Gastroesophageal sphincter (tissue), 4 donors: ENCODE results near the gene WNT2. TPM values are rescaled to one million over a fixed set of nuclear protein-coding genes. Genes with fewer than 3 reads are reported as not detected.
A peak's percentile ranks its signal among the peaks of the same experiment; 100 is the strongest.

Experiments
- ATAC-seq: fragments of 150-250 bp; one replicate; pipeline ENCODE4 v1.9.1; 2016; ENCODE audit warnings: mild to moderate bottlenecking, moderate library complexity
- H3K27ac ChIP-seq, 4 donors: fragments of 200-600 bp; sonication (generic) in 3 of 4; 1 replicate in 3 of 4; 2 replicates in 1 of 4; pipeline ENCODE4 v1.5.1; 2016 to 2019
- H3K27me3 ChIP-seq: fragments of 200-600 bp; sonication (generic); one replicate; pipeline ENCODE4 v1.5.1; 2019
- H3K36me3 ChIP-seq, 2 donors: fragments of 200-600 bp; sonication (generic); one replicate each; pipeline ENCODE4 v1.5.1; 2019; ENCODE audit warnings: control low read depth in 1 of 2
- H3K4me1 ChIP-seq, 3 donors: fragments of 200-600 bp; sonication (generic); 1 replicate in 2 of 3; 2 replicates in 1 of 3; pipeline ENCODE4 v1.5.1; 2016 to 2019; ENCODE audit warnings: control low read depth in 2 of 3
- H3K4me3 ChIP-seq, 2 donors: fragments of 200-600 bp; sonication (generic); one replicate each; pipeline ENCODE4 v1.5.1; 2019; ENCODE audit warnings: mild to moderate bottlenecking in 1 of 2, moderate library complexity in 1 of 2
- H3K9me3 ChIP-seq, 3 donors: fragments of 200-600 bp; sonication (generic); one replicate each; pipeline ENCODE4 v1.5.1; 2017 to 2019; ENCODE audit warnings: control low read depth in 2 of 3
- EP300 ChIP-seq: sonication (generic); formaldehyde crosslinking; IDR thresholded peaks from one replicate; pipeline ENCODE4 v1.6.1; 2017; ENCODE audit warnings: antibody characterized with exemption, mild to moderate bottlenecking
- POLR2A ChIP-seq, 2 donors: fragments of 450-650 bp; IDR thresholded peaks; one replicate each; pipeline ENCODE4 v1.6.1; 2017; ENCODE audit warnings: antibody characterized with exemption in 2 of 2, mild to moderate bottlenecking in 2 of 2, moderate library complexity in 1 of 2
- POLR2AphosphoS5 ChIP-seq: sonication (generic); formaldehyde crosslinking; IDR thresholded peaks from one replicate; pipeline ENCODE4 v1.6.1; 2017; ENCODE audit warnings: antibody characterized with exemption
- WGBS, 2 donors: methylation state at CpG; one replicate each; pipeline ENCODE4 v1.1.5; 2018; ENCODE audit warnings: low coverage in 1 of 2; 5-methylcytosine and 5-hydroxymethylcytosine counted together
- total RNA-seq, 4 donors: library from RNA; depleted of rRNA; stranded (reverse); fragments of >200 nt; gene quantifications; one replicate each; pipeline ENCODE4 v1.1.0, GENCODE V29; 2016
- TF ChIP-seq, protein P1 (sequence below), 4 experiments: fragments of 200-600 bp in 2 of 4; fragments of 450-650 bp in 2 of 4; sonication (generic) in 1 of 4; IDR thresholded peaks; one replicate each; pipeline ENCODE4 v1.5.1; 2017 to 2019; ENCODE audit warnings: antibody characterized with exemption in 4 of 4, mild to moderate bottlenecking in 2 of 4, moderate library complexity in 2 of 4

WNT2 gene
- total RNA-seq, 4 donors from 2014 or later: 0.54 to 1.3 (median 1.1) TPM; not detected in 1

DNA sequence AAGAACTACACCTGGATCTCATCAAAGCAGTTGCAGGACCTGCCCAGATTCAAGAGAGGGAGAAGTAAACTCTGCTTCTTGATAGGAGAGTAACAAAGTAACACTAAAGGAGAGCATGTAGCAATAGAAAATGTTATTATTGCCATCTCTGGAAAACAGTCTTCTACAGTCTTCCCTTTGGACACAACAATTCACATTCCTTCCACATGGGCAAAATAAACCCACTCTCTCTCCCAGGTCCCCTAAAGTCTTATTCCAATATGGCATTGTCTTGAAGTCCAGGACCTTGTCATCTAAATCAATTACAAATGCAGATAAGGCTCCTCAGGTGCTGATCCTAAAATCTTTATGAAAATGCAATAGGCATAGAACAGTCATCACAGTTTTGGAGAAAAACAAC lies 10.3 kb upstream of the WNT2 start:
- no peaks in the 10 kb centered on the region for H3K27me3 ChIP-seq

DNA sequence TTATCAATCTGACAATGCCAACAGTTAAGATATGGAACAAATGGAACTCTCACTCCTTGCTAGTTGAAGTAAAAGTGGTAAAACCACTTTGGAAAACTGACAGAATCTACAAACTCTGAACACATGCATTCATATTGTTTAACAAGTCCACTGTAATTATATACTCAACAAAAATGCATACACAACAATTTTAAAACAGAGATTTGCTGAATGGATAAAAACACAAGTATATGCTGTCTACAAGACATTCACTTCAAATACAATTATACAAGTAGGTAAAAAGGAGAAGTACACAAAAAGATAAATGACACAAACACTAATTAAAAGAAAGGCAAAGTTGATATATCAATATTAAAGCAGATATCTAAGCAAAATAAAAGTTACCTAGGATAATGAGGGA lies 9.2 kb upstream of the WNT2 start:
- Histone ChIP-seq H3K36me3 (no peaks in the 10 kb centered on the region), H3K4me1 (no peaks in the 10 kb centered on the region), H3K4me3 (no peak overlapping the region), H3K9me3 (peaks cover 0 to 13% (median 0%) of the 10 kb centered on the region in 3 donors), H3K27me3 (peaks cover 4% of the 10 kb centered on the region), H3K27ac (no peak overlapping the region)
- no peak for ATAC-seq
- TF ChIP-seq, protein P1, sequence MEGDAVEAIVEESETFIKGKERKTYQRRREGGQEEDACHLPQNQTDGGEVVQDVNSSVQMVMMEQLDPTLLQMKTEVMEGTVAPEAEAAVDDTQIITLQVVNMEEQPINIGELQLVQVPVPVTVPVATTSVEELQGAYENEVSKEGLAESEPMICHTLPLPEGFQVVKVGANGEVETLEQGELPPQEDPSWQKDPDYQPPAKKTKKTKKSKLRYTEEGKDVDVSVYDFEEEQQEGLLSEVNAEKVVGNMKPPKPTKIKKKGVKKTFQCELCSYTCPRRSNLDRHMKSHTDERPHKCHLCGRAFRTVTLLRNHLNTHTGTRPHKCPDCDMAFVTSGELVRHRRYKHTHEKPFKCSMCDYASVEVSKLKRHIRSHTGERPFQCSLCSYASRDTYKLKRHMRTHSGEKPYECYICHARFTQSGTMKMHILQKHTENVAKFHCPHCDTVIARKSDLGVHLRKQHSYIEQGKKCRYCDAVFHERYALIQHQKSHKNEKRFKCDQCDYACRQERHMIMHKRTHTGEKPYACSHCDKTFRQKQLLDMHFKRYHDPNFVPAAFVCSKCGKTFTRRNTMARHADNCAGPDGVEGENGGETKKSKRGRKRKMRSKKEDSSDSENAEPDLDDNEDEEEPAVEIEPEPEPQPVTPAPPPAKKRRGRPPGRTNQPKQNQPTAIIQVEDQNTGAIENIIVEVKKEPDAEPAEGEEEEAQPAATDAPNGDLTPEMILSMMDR (IDR thresholded peaks at IDR 0.05): no peak
- TF ChIP-seq POLR2AphosphoS5 (no peak), EP300 (no peak), POLR2A (IDR thresholded peaks at IDR 0.05) (no peak)

More for the DNA sequence above, 10.3 kb upstream of the WNT2 start:
- Histone ChIP-seq H3K9me3 (peaks cover 0 to 3% (median 0%) of the 10 kb centered on the region in 3 donors), H3K4me3 (no peak overlapping the region), H3K27ac (no peak overlapping the region), H3K4me1 (no peaks in the 10 kb centered on the region), H3K36me3 (no peaks in the 10 kb centered on the region)
- ATAC-seq: no peak
- no peak for TF ChIP-seq EP300

DNA sequence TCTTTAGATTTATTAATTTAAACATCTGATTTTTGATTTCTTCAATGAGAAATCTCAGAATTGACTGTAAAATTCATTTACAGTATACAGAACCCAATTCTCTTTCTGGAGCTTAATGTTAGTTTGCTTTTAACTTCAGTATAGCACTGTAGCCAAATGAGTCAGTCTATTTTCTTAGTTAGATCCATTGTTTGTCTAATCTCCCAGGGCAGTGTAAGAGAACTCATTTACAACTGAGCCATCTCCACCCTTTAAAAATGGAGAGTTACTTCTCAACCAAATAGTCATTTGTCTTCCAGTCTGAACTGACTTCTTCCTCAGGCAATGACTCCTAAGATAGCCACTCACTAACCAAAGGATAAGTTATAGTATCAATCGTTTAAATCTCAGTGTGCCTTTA lies 3.0 kb upstream of the WNT2 start:
- Histone ChIP-seq H3K36me3 (no peaks in the 10 kb centered on the region), H3K27ac (no peak overlapping the region), H3K4me3 (no peak overlapping the region), H3K9me3 (peaks cover 0 to 13% (median 0%) of the 10 kb centered on the region in 3 donors), H3K27me3 (peaks cover 47% of the 10 kb centered on the region), H3K4me1 (peaks cover 0 to 28% (median 5%) of the 10 kb centered on the region in 3 donors)
- WGBS, 2 donors: 56 to 60% methylated on average over 1 of the region's 1 CpG
- TF ChIP-seq POLR2A (IDR thresholded peaks at IDR 0.05): no peak
- TF ChIP-seq POLR2AphosphoS5: no peak
- no peak for TF ChIP-seq EP300
- TF ChIP-seq, protein P1 (IDR thresholded peaks at IDR 0.05): no peak
- no peak for ATAC-seq

DNA sequence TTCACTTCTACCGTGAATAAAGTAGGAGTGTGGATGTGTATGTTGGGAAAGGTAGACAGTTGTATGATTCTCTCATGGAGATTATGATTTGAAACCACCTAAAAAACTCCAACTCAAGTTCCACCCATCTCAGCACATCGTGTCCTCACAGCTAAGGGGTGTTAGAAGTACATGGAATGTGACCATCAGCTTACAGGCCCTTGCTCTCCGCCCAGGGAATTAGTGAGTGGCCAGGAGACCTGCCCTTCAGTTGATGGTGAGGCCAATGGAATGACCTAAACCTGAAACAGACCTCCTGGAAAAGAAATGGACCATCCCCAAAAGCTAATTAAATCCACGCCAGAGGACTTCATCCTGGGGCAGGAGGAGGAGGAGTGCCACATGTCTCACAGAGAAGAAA lies 2.1 kb upstream of the WNT2 start:
- TF ChIP-seq EP300: no peak
- peak overlapping the region in 1 of 4 donors; percentile 44 for H3K27ac ChIP-seq
- ATAC-seq: peak; percentile 56
- peaks cover 0 to 13% (median 0%) of the 10 kb centered on the region in 3 donors for H3K9me3 ChIP-seq
- H3K4me1 ChIP-seq: peaks cover 0 to 28% (median 5%) of the 10 kb centered on the region in 3 donors
- H3K4me3 ChIP-seq: peak overlapping the region in 1 of 2 donors; percentile 47
- no peaks in the 10 kb centered on the region for H3K36me3 ChIP-seq
- 57 to 100% methylated on average over 1 to 4 of the region's 4 CpGs for WGBS, 2 donors
- peaks cover 55% of the 10 kb centered on the region for H3K27me3 ChIP-seq

DNA sequence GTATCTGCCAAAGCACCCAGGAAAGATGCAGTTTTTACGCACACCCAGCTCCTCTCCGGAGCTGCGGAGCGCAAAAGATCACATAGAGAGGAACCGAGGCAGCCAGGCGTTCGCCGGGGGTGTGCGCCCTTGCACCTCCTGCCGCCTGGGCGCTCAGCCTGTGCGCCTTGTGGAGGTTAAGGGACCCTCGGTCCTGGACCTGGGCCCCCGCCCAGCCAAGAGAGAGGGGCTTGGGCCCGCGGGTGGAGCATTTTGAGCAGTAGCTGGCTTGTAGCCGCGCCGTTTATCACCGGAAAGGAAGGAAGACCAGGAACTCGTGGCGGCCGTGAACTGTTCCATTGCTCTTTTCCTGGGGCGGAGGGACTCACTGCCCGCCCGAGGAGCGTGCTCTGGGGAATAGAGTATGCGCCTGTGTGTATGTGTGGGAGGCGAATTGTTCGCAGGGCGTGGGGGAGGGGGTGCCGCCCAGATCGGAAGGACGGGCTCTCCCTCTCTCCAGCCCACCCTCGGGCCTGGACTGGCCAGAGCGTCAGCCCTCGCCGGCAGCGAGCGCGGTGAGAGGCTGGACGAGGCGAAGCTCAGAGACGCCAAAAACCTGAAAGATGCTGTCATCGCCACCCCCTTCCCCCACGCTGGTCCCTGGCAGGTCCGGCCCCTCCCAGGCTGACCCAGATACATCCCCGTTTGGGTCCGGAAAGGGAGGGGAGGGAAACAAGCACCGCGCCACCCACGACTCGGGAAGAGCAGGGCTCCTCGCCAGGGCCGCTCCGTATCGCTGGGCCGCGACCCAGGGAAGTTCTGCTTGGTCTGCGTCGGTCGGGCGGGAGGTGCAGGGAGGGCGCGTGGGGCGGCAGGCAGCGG lies 1.2 kb upstream of the WNT2 start:
- Histone ChIP-seq H3K4me3 (peak overlapping the region; percentile 11 to 47), H3K4me1 (peaks cover 0 to 28% (median 5%) of the 10 kb centered on the region in 3 donors), H3K27ac (peak overlapping the region in 1 of 4 donors; percentile 44), H3K9me3 (peaks cover 0 to 13% (median 0%) of the 10 kb centered on the region in 3 donors), H3K27me3 (peaks cover 57% of the 10 kb centered on the region), H3K36me3 (no peaks in the 10 kb centered on the region)
- TF ChIP-seq EP300: no peak
- TF ChIP-seq, protein P1 (IDR thresholded peaks at IDR 0.05): no peak
- no peak for TF ChIP-seq POLR2AphosphoS5
- TF ChIP-seq POLR2A (IDR thresholded peaks at IDR 0.05): no peak
- WGBS, 2 donors: 0% methylated on average over 1 of the region's 67 CpGs; no CpG with 5 or more reads in 1 of the 2 donors
- peak; percentile 74 for ATAC-seq

DNA sequence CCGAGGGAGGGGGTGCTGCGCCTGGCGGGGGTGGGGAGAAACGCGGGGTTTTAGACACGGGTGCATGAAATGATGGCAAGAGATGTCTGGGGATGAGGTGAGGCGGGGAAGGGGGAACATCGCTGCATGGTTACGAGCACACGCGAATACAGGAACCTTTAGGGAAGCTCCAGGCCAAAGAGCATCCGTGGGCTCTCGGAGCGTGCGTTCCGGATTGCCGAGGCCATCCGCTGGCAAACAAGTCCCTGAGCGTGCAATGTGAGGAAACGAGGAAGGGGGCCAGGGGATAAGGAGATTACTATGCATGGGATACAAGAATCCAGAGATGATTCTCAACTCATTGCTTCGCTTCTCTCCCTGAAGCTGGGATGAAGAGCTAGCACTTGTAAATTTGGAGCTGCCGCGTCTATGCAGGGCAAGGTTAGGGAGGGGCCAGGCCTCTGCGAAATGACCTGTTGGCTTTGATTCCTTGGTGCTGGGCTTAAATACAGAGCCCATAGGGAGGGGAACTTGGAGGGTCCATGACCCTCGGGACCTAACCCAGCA lies 520 bp upstream of the WNT2 start:
- no peak for ATAC-seq
- Histone ChIP-seq H3K36me3 (no peaks in the 10 kb centered on the region), H3K27ac (peak overlapping the region in 1 of 4 donors; percentile 44), H3K27me3 (peaks cover 57% of the 10 kb centered on the region), H3K4me3 (peak overlapping the region in 1 of 2 donors; percentile 47), H3K4me1 (peaks cover 0 to 28% (median 5%) of the 10 kb centered on the region in 3 donors), H3K9me3 (peaks cover 0 to 12% (median 0%) of the 10 kb centered on the region in 3 donors)
- WGBS, 2 donors: 0 to 1% methylated on average over 5 to 19 of the region's 25 CpGs
- TF ChIP-seq POLR2A (IDR thresholded peaks at IDR 0.05): no peak
- no peak for TF ChIP-seq EP300
